ENCODE measurements around the gene STK11IP. TPM values are rescaled to one million over a fixed set of nuclear protein-coding genes. Genes with fewer than 3 reads are reported as not detected.

Gene STK11IP
- total and polyA plus RNA-seq, 2 of the 13 experiments (the other 11 are each of a cell fraction or from before 2014, with no cell fraction given) = 12.8 to 24.0 TPM

GRCh38 chr2:219552382-219553167, 45.1 kb upstream of the STK11IP start (continued):
- TF ChIP-seq ARID5B (CRISPR knock-in tag; IDR thresholded peaks at IDR 0.05) = peak; percentile 28; the same call in 1 of the 2 replicates
- no peak; the same call in 1 of the 2 replicates for TF ChIP-seq ZBTB2 (CRISPR knock-in tag; IDR thresholded peaks at IDR 0.05; ENCODE audit: low read depth)
- TF ChIP-seq NPAS2 (CRISPR knock-in tag; IDR thresholded peaks at IDR 0.05; ENCODE audit: borderline replicate concordance) = no peak
- no peak for TF ChIP-seq ZBTB43 (CRISPR knock-in tag; conservative IDR thresholded peaks at IDR 0.05)
- TF ChIP-seq RNF2 (conservative IDR thresholded peaks at IDR 0.05; ENCODE audit: low read depth) = peak; percentile 86
- peak; percentile 63; the same call in 1 of the 2 replicates for TF ChIP-seq ZFY (CRISPR knock-in tag; IDR thresholded peaks at IDR 0.05)
- TF ChIP-seq KAT2B (IDR thresholded peaks at IDR 0.05; ENCODE audit: borderline replicate concordance, low read depth, low read length) = no peak
- TF ChIP-seq KDM2A (CRISPR knock-in tag; IDR thresholded peaks at IDR 0.05; ENCODE audit: borderline replicate concordance, low read depth) = peak; percentile 99
- peak; percentile 87 for TF ChIP-seq ZNF564 (CRISPR knock-in tag; IDR thresholded peaks at IDR 0.05)
- no peak; the same call in 1 of the 2 replicates for TF ChIP-seq TP53 (CRISPR knock-in tag; conservative IDR thresholded peaks at IDR 0.05)
- no peak for TF ChIP-seq ZNF75D (CRISPR knock-in tag; IDR thresholded peaks at IDR 0.05; ENCODE audit: borderline replicate concordance)
- no peak for TF ChIP-seq ADNP (CRISPR knock-in tag; IDR thresholded peaks at IDR 0.05)
- peak; percentile 85 for TF ChIP-seq SMAD1 (CRISPR knock-in tag; IDR thresholded peaks at IDR 0.05; ENCODE audit: borderline replicate concordance, low read depth)
- no peak for TF ChIP-seq ZNF362 (CRISPR knock-in tag; IDR thresholded peaks at IDR 0.05; ENCODE audit: borderline replicate concordance)
- TF ChIP-seq MYPOP (CRISPR knock-in tag; IDR thresholded peaks at IDR 0.05) = 0 out of 2 replicates have a peak, but pooled peaks have one; percentile 67
- TF ChIP-seq ZHX1 (CRISPR knock-in tag; IDR thresholded peaks at IDR 0.05; ENCODE audit: low read depth) = peak; percentile 65; the same call in 1 of the 2 replicates

All from HepG2 (cell line).